Liver (tissue), 3 donors: ENCODE measurements around the gene GALNT9.

Source experiments
- CTCF ChIP-seq: fragments of 150-350 bp; IDR thresholded peaks from 2 replicates; pipeline ENCODE4 v1.5.1; 2017; ENCODE audit warnings: improper control_type of control experiment, low read depth, low read length; ENCODE audit not compliant: missing input control
- FOXA1 ChIP-seq: IDR thresholded peaks from 2 replicates; pipeline ENCODE4 v1.6.1; 2016; ENCODE audit warnings: antibody characterized with exemption
- HNF4G ChIP-seq: IDR thresholded peaks from 2 replicates; pipeline ENCODE4 v1.6.1; 2016; ENCODE audit warnings: antibody characterized with exemption
- MAX ChIP-seq: IDR thresholded peaks from 2 replicates; pipeline ENCODE4 v1.6.1; 2016; ENCODE audit warnings: antibody characterized with exemption
- NR2F2 ChIP-seq: IDR thresholded peaks from 2 replicates; pipeline ENCODE4 v1.6.1; 2016; ENCODE audit warnings: antibody characterized with exemption
- RAD21 ChIP-seq, 2 donors: IDR thresholded peaks; 2 replicates each; pipeline ENCODE4 v1.6.1; 2016; ENCODE audit warnings: antibody characterized with exemption in 2 of 2, mild to moderate bottlenecking in 2 of 2
- REST ChIP-seq: IDR thresholded peaks from 2 replicates; pipeline ENCODE4 v1.6.1; 2016; ENCODE audit warnings: antibody characterized with exemption, mild to moderate bottlenecking
- donor health status: healthy.
- donor health status: healthy.

- TF ChIP-seq CTCF (no peak), REST (no peak), RAD21 (IDR thresholded peaks at IDR 0.05) (no peak), MAX (no peak), NR2F2 (no peak), HNF4G (no peak), FOXA1 (no peak)
Measured at GRCh38 chr12:132196873-132197390, 132.5 kb downstream of the GALNT9 start.
